ENCODE measurements around the gene GGT6.

DNA sequence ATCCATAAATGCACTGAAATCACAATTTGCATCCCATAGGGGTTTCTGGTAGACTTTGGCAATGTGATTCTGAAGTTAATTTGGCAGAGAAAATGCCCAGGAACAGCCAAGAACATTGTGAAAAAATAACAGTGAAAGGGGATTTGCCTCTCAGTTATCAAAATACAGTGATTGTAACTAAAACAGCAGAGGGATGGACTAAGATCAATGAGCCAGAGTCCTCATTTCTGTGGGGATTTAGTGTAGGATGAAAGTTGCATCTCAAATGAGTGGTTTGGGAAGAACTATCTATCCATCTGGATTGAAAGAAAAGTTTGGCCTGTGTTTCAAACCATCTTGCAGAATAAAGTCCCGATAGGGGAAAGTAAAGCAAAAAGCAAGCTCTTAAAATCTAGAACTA, 33.2 kb downstream of the GGT6 start:
- no peak for TF ChIP-seq POLR2AphosphoS5 (IDR thresholded peaks at IDR 0.05; ENCODE audit: low read depth, low read length)
- TF ChIP-seq POLR2A (IDR thresholded peaks at IDR 0.05; ENCODE audit: low read depth, low read length) = no peak
